AG09309 (cell line): ENCODE measurements around the gene PTPRO.
A peak's percentile ranks its signal among the peaks of the same experiment; 100 is the strongest.

Source experiments
- DNase-seq: peaks from one replicate; pipeline ENCODE4 v3.0.0-alpha.2; 2010; ENCODE audit warnings: low read depth
- H3K4me3 ChIP-seq: 2 replicates; pipeline ENCODE4 v1.5.1; 2011; ENCODE audit warnings: mild to moderate bottlenecking, low read depth, low read length, moderate library complexity; ENCODE audit not compliant: control insufficient read depth
- TF ChIP-seq, protein P1 (sequence below): IDR thresholded peaks from 2 replicates; pipeline ENCODE4 v1.5.1; 2011; ENCODE audit warnings: mild to moderate bottlenecking, low read depth, low read length, inconsistent platforms; ENCODE audit not compliant: insufficient read depth, control insufficient read depth; ENCODE audit errors: missing control alignments

PTPRO gene

DNA sequence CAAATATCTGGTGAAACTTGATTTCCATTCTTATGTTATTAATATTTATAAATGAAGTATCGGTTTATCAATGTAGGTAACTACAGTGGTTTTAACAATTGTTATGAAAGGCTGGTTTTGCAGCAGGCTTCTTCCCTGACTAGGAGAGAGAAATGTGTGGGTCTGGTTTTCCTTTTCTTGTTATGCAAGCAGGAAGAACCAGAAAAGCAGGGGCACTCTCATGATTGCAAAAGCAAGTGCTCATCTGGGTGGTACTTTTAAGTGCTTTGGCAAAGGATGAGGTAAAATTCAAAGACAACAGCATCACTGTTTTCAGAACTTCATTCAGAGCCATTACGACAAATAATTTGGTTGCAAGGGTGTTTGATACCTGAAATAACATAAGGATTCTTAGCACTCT lies 105.6 kb downstream of the PTPRO start:
- no peak overlapping the region for H3K4me3 ChIP-seq
- DNase-seq = no peak
- TF ChIP-seq, protein P1, sequence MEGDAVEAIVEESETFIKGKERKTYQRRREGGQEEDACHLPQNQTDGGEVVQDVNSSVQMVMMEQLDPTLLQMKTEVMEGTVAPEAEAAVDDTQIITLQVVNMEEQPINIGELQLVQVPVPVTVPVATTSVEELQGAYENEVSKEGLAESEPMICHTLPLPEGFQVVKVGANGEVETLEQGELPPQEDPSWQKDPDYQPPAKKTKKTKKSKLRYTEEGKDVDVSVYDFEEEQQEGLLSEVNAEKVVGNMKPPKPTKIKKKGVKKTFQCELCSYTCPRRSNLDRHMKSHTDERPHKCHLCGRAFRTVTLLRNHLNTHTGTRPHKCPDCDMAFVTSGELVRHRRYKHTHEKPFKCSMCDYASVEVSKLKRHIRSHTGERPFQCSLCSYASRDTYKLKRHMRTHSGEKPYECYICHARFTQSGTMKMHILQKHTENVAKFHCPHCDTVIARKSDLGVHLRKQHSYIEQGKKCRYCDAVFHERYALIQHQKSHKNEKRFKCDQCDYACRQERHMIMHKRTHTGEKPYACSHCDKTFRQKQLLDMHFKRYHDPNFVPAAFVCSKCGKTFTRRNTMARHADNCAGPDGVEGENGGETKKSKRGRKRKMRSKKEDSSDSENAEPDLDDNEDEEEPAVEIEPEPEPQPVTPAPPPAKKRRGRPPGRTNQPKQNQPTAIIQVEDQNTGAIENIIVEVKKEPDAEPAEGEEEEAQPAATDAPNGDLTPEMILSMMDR = no peak

DNA sequence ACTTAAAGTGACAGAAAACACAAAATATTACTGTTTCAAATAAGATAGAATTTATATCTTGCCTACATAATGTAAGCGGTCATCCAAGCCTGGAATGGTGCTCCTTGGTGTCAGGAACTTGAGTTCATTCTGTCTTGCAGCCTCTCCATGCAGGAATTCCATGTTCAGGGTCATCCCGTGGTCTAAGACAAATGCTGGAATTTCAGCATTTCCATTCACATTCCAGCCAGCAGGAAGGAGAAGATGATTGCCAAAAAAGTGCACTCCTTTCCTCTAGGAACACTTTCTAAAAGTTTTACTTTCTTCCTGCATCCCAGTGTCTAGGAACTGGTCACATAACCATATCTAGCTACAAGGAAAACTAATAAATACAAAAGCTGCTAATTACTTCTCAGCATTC lies 106.3 kb downstream of the PTPRO start:
- H3K4me3 ChIP-seq = no peak overlapping the region
- TF ChIP-seq, protein P1 = peak; percentile 25
- DNase-seq = no peak

DNA sequence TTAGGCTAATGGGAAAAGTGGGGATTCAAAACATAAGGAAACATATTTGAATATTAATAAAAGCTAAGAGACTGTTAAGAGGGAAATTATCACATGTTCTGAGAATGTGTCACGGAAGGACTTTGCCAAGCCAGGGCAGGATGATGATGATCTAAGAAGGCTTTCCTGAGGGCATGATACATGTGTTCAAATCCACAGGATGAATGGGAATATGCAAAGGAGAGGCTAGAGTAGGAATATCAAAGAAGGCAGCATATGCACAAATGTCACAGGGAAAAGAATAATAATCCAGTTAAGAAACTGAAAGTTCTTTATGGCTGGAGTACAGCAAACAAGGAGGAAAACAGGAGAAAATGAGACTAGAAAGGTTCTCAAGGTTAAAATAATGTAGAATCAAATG lies 107.0 kb downstream of the PTPRO start:
- no peak overlapping the region for H3K4me3 ChIP-seq
- TF ChIP-seq, protein P1 = no peak
- no peak for DNase-seq

DNA sequence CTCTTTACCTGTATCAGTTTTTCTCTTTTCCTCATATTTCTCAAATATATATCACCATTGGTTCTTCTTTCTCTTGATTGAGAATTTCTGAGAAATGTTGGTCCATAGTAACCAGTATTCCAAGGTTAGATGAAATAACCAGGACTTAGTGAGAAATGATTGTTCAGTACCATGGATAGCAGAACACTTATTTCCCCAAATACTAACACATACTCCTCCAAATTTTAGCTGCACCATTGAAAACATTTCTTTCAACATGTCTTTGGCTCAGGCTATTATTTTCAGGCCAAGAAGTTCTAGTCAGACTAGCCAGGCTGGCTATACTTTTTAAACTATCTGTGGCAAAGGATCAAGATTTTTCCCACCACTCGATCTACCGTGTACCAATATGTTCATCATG lies 113.3 kb downstream of the PTPRO start:
- TF ChIP-seq, protein P1 = no peak
- no peak overlapping the region for H3K4me3 ChIP-seq
- no peak for DNase-seq

DNA sequence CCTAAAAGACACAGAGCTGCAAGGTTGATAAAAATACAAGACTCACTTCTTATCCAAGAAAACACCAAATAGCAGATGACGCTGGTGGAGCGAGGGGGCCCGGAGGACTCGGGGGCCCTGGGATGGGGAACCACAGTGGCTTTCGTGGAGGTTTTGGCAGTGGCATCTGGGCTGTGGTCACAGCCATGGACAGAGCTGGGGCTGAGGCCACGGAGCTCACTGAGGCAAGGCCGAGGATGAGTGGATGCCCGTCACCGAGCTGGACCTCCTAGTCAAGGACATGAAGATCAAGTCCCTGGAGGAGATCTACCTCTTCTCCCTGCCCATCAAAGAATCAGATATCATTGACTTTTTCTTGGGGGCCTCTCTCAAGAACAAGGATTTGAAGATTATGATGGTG lies 117.2 kb downstream of the PTPRO start:
- no peak for DNase-seq
- TF ChIP-seq, protein P1 = no peak
- no peak overlapping the region for H3K4me3 ChIP-seq

DNA sequence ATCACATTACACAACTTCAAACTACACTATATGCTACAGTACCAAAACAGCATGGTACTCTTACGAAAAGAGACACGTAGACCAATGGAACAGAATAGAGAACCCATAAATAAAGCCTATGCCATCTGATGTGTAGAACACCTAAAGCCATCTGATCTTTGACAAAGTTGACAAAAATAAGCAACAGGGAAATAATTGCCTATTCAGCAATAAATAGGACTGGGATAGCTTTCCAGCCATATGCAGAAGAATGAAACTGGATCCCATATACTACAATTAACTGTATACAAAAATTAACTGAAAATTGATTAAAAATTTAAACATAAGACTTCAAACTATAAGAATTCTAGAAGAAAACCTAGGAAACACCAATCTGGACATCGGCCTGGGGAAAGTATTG lies 120.7 kb downstream of the PTPRO start:
- TF ChIP-seq, protein P1 = no peak
- H3K4me3 ChIP-seq = no peak overlapping the region
- no peak for DNase-seq

DNA sequence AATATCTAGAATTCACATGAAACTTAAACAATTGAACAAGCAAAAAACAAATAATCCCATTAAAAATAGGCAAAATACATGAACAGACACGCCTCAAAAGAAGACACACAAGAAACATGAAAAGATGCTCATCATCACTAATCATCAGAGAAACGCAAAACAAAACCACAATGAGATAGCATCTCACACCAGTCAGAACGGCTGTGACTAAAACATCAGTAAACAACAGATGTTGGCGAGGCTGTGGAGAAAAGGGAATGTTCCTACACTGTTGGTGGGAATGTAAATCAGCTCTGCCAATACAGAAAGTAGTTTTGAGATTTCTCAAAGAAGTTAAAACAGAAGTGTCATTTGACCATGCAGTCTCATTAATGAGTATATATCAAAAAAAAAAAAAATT lies 121.3 kb downstream of the PTPRO start:
- no peak for DNase-seq
- TF ChIP-seq, protein P1 = no peak
- no peak overlapping the region for H3K4me3 ChIP-seq
